HEK293T (cell line): ENCODE data around the gene EML3.

ENCODE experiments used
- CTCF ChIA-PET: fragments of 350-600 bp; formaldehyde crosslinking; extraction: SDS; loops from one replicate; lab custom pipeline; 2021; ENCODE audit warnings: antibody characterized with exemption, inconsistent platforms; lab: Yijun Ruan, JAX
- POLR2A ChIA-PET: fragments of 350-600 bp; formaldehyde crosslinking; extraction: SDS; loops from one replicate; lab custom pipeline; 2020; ENCODE audit warnings: antibody characterized with exemption, inconsistent platforms; lab: Yijun Ruan, JAX
- DNase-seq: peaks from one replicate; pipeline ENCODE4 v3.0.0; 2012; ENCODE audit warnings: mixed read lengths; ENCODE audit errors: extremely low spot score
- ARNT ChIP-seq: fragments of 450-650 bp; IDR thresholded peaks from 2 replicates; pipeline ENCODE4 v1.6.1; 2017; ENCODE audit warnings: mild to moderate bottlenecking
- BHLHE40 ChIP-seq: fragments of 450-650 bp; IDR thresholded peaks from 2 replicates; pipeline ENCODE4 v1.6.1; 2016; ENCODE audit warnings: mild to moderate bottlenecking, moderate library complexity, borderline replicate concordance
- CTBP1 ChIP-seq: fragments of 450-650 bp; IDR thresholded peaks from 2 replicates; pipeline ENCODE4 v1.6.1; 2016; ENCODE audit warnings: borderline replicate concordance
- ELF4 ChIP-seq: fragments of 450-650 bp; IDR thresholded peaks from 2 replicates; pipeline ENCODE4 v1.6.1; 2017; ENCODE audit warnings: antibody characterized with exemption
- FOXA1 ChIP-seq: fragments of 450-650 bp; IDR thresholded peaks from 2 replicates; pipeline ENCODE4 v1.6.1; 2016; ENCODE audit warnings: mild to moderate bottlenecking
- FOXK2 ChIP-seq: fragments of 450-650 bp; IDR thresholded peaks from 2 replicates; pipeline ENCODE4 v1.6.1; 2016; ENCODE audit warnings: mild to moderate bottlenecking
- FOXM1 ChIP-seq: fragments of 450-650 bp; IDR thresholded peaks from 2 replicates; pipeline ENCODE4 v1.6.1; 2017; ENCODE audit warnings: mild to moderate bottlenecking, borderline replicate concordance
- HDGF ChIP-seq: fragments of 450-650 bp; IDR thresholded peaks from 2 replicates; pipeline ENCODE4 v1.6.1; 2017; ENCODE audit warnings: antibody characterized with exemption, borderline replicate concordance
- L3MBTL2 ChIP-seq: fragments of 450-650 bp; conservative IDR thresholded peaks from 2 replicates; pipeline ENCODE4 v1.6.1; 2016; ENCODE audit warnings: mild to moderate bottlenecking
- LEF1 ChIP-seq: fragments of 450-650 bp; IDR thresholded peaks from 2 replicates; pipeline ENCODE4 v1.6.1; 2017; ENCODE audit warnings: mild to moderate bottlenecking, borderline replicate concordance
- NFRKB ChIP-seq: fragments of 450-650 bp; IDR thresholded peaks from 2 replicates; pipeline ENCODE4 v1.6.1; 2016; ENCODE audit warnings: mild to moderate bottlenecking, moderate library complexity
- PKNOX1 ChIP-seq: fragments of 450-650 bp; IDR thresholded peaks from 2 replicates; pipeline ENCODE4 v1.6.1; 2016
- SP1 ChIP-seq: fragments of 450-650 bp; IDR thresholded peaks from 2 replicates; pipeline ENCODE4 v1.6.1; 2017
- SUZ12 ChIP-seq: fragments of 450-650 bp; IDR thresholded peaks from 2 replicates; pipeline ENCODE4 v1.6.1; 2016; ENCODE audit warnings: mild to moderate bottlenecking
- TARDBP ChIP-seq: fragments of 450-650 bp; IDR thresholded peaks from 2 replicates; pipeline ENCODE4 v1.6.1; 2016
- ZNF384 ChIP-seq: fragments of 450-650 bp; IDR thresholded peaks from 2 replicates; pipeline ENCODE4 v1.6.1; 2016

EML3 gene

DNA sequence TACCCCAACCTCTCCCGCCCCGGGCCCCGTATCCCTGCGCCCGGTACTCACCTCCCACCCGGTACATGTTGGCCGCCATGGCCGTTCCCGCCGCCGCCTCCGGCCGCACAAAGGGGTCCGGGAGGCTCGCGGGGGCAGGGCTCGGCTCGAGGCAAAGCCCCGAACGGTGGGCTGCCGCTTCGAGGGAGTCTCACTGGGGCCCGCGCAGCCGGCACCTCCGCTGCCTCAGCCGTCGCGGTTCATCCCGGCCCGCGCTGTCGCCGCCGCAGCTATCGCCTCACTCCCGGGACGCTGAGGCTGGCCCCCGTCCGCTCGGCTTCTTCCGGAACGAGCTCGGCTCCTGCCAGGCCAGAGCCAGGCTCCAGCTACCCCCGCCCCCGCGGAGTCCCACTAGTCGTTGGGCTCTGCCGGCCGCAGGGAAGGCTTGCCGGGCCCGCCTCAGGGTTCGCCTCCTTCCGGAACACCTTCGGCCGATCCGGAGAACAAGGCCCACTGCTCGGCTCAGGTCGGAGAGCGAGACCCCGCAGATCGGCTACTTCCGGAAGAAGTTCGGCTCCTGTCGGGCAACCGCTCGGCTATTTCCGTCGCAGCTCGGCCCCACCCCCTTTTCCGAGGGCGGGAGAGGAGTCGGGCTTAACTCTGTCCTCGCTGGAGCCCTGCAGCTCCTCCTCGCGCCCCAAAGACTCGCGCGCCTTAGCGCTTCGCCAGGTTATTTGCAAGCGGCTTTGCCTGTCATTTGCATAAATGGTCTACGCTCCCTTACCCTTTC is 11.0 kb downstream of the EML3 start, which contains the start of gene MTA2:
Gene MTA2 (minus strand): TSS at position 494 of the 769 bp plus-strand sequence. CDS start 415 bp downstream, at position 79.
- CTCF ChIA-PET = interaction anchor here (0.6 to 2.1 kb wide), 6 partner anchors 9 to 177 kb away, joined by 3 to 9 read pairs (median 8); partner anchors contain the start of genes EML3 and TUT1
- TF ChIP-seq HDGF = peak; percentile 26; the same call in 1 of the 2 replicates
- no peak for TF ChIP-seq PKNOX1
- POLR2A ChIA-PET = interaction anchor here (0.6 to 3.4 kb wide), 24 partner anchors 10 to 289 kb away, joined by 3 to 105 read pairs (median 4); partner anchors contain the start of genes B3GAT3, BSCL2, C11orf98 and CSKMT
- peak; percentile 97 for DNase-seq

- ChIA-PET POLR2A (interaction anchor here (0.7 to 3.4 kb wide), 12 partner anchors 9 to 127 kb away, joined by 3 to 105 read pairs (median 8); partner anchors contain the start of genes B3GAT3, C11orf98, CSKMT and EEF1G), CTCF (interaction anchor here (0.8 to 2.1 kb wide), 4 partner anchors 9 to 58 kb away, joined by 3 to 9 read pairs (median 6); partner anchors contain the start of genes EML3 and TUT1)
- no peak for DNase-seq
- TF ChIP-seq LEF1 (no peak), L3MBTL2 (0 out of 2 replicates have a peak, but pooled peaks have one; percentile 18)
These were observed 11.5 kb downstream of the EML3 start for GRCh38 chr11:62601122-62601371.

DNA sequence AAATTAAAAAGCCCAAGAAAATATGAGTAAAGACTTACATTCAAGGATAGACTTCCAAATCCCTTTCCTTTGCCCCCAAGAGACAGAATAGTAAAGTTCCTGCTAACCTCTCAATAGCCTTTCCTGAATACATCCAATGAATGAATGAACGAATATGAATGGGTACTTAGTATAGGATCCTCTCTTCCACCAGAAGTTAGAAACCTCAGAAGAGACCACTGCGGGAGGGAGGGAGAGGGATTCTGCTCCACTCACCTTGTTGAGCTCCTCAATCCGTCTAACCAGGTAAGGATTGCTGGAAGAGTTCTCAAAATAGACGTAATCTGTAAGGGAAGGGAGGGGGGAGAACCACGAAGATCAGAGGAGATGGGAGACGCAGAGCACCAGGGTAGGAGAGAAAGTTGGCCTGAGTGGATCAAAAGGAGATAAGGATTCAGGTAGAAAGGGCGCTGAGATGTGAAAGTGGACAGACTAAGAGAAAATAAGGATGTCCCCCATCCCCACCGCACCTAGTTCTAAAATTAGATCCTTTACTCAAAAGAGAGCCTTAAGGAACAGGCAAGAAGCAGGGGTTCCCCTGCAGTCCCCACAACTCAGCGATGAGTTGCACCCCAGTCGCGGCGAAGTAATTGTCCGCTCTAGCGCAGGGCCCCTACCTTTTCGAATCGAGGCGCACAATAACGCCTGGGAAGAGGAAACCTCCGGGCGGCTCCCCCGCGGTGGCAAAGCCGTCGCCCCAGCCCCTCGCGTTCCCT is 12.0 kb downstream of the EML3 start:
- ChIA-PET POLR2A (interaction anchor here (0.7 to 3.4 kb wide), 11 partner anchors 9 to 127 kb away, joined by 3 to 105 read pairs (median 8); partner anchors contain the start of genes B3GAT3, C11orf98, CSKMT and EEF1G), CTCF (interaction anchor here (1.0 to 2.1 kb wide), 2 partner anchors 9 to 11 kb away, joined by 4 to 9 read pairs; partner anchors contain the start of gene TUT1)
- TF ChIP-seq CTBP1 (no peak), TARDBP (no peak), PKNOX1 (no peak), L3MBTL2 (no peak), NFRKB (no peak), LEF1 (no peak), HDGF (no peak), FOXA1 (no peak), ARNT (no peak), ZNF384 (no peak)
- DNase-seq = no peak

- POLR2A ChIA-PET = interaction anchor here (0.8 to 3.4 kb wide), 13 partner anchors 8 to 282 kb away, joined by 3 to 105 read pairs (median 7); partner anchors contain the start of genes B3GAT3, C11orf98, CSKMT and EEF1G
- DNase-seq = no peak
- TF ChIP-seq NFRKB (no peak), LEF1 (no peak), ARNT (no peak), ZNF384 (no peak), L3MBTL2 (no peak), FOXM1 (no peak), FOXK2 (no peak), CTBP1 (no peak)
- CTCF ChIA-PET = interaction anchor here (1.0 to 2.1 kb wide), 2 partner anchors 8 to 12 kb away, joined by 4 to 9 read pairs; partner anchors contain the start of gene TUT1
These were observed 12.7 kb downstream of the EML3 start for GRCh38 chr11:62599901-62600300.

- ChIA-PET POLR2A (interaction anchor here (0.8 to 3.4 kb wide), 8 partner anchors 7 to 282 kb away, joined by 3 to 105 read pairs (median 3); partner anchors contain the start of genes B3GAT3, EEF1G, INTS5 and TUT1), CTCF (interaction anchor here (1.3 kb wide), 1 partner anchor 13 kb away, joined by 4 read pairs; no protein-coding TSS in a partner anchor)
- TF ChIP-seq LEF1 (no peak), NFRKB (no peak), TARDBP (no peak), SUZ12 (no peak), BHLHE40 (no peak), HDGF (peak; percentile 61; the same call in 1 of the 2 replicates)
- peak; percentile 91 for DNase-seq
These were observed 13.4 kb downstream of the EML3 start for GRCh38 chr11:62599069-62599696.

GRCh38 chr11:62595124-62595523 is 17.5 kb downstream of the EML3 start:
- ChIA-PET CTCF (interaction anchor here (0.5 to 0.6 kb wide), 2 partner anchors 173 to 649 kb away, joined by 3 to 5 read pairs; no protein-coding TSS in a partner anchor), POLR2A (interaction anchor here (1.2 to 5.8 kb wide), 2 partner anchors 16 to 101 kb away, joined by 4 to 168 read pairs; partner anchors contain the start of gene EEF1G)
- TF ChIP-seq BHLHE40 (no peak), NFRKB (no peak), HDGF (no peak), FOXM1 (no peak), ELF4 (no peak), FOXK2 (no peak), LEF1 (no peak), ZNF384 (no peak), ARNT (no peak), PKNOX1 (no peak), SUZ12 (no peak), TARDBP (no peak), SP1 (no peak), L3MBTL2 (no peak), CTBP1 (no peak), FOXA1 (no peak)
- DNase-seq = no peak
